ENCODE results near the gene AFDN. TPM values are rescaled to one million over a fixed set of nuclear protein-coding genes. Genes with fewer than 3 reads are reported as not detected.

The AFDN gene
- polyA plus RNA-seq, 1 of the 3 experiments (the other 2 are of a cell fraction): 25.1 TPM

GRCh38 chr6:167811442-167812087, 15.1 kb upstream of the AFDN start:
- WGBS (ENCODE audit: low lambda C conversion rate): 46% methylated on average over 5 of the region's 5 CpGs
- no peaks in the 10 kb centered on the region for H3K9me2 ChIP-seq
- H2AFZ ChIP-seq (ENCODE audit: low read depth): no peak overlapping the region
- no peak for TF ChIP-seq TEAD4 (IDR thresholded peaks at IDR 0.05; ENCODE audit: borderline replicate concordance, insufficient read depth)
- no peak for TF ChIP-seq MAX (IDR thresholded peaks at IDR 0.05; ENCODE audit: low read depth)
- no peak for TF ChIP-seq REST (IDR thresholded peaks at IDR 0.05; ENCODE audit: low read depth, low read length)
- TF ChIP-seq GATA2 (CRISPR knock-in tag; IDR thresholded peaks at IDR 0.05): no peak
- no peak for TF ChIP-seq MEF2A (IDR thresholded peaks at IDR 0.05; ENCODE audit: borderline replicate concordance, low read depth)
- no peak for TF ChIP-seq FOSL2 (IDR thresholded peaks at IDR 0.05; ENCODE audit: borderline replicate concordance, low read depth)
- ChIA-PET CTCF (interaction anchor here (1.5 kb wide), 1 partner anchor 11 kb away, joined by 3 read pairs; no protein-coding TSS in a partner anchor), POLR2A (no interaction called here)
- H3K9me3 ChIP-seq: no peaks in the 10 kb centered on the region
- no peak for DNase-seq
- H3K4me1 ChIP-seq (ENCODE audit: control insufficient read depth in 1 of 2, insufficient read depth in 2 of 2, low read depth in 1 of 2, low read length in 1 of 2): peaks cover 0 to 5% of the 10 kb centered on the region in 2 experiments; a peak in 1 of 4 replicates
- H3F3A ChIP-seq (replicated peaks; ENCODE audit: insufficient read depth): no peaks in the 10 kb centered on the region
- H3K27me3 ChIP-seq (ENCODE audit: insufficient read depth): no peaks in the 10 kb centered on the region
- no peaks in the 10 kb centered on the region for H3K36me3 ChIP-seq (replicated peaks in 1 of 2; ENCODE audit: control insufficient read depth in 1 of 2, insufficient read depth in 2 of 2, low read length in 1 of 2)
- no peak overlapping the region for H3K4me3 ChIP-seq (ENCODE audit: low read depth in 2 of 2, low read length in 1 of 2)
- no peak overlapping the region for H3K9ac ChIP-seq
- no peaks in the 10 kb centered on the region for H4K20me1 ChIP-seq (ENCODE audit: insufficient read depth)
- H3K27ac ChIP-seq (ENCODE audit: low read depth in 2 of 2, low read length in 1 of 2): peak overlapping the region in 1 of 2 experiments; percentile 53; a peak in 2 of 4 replicates
- no peaks in the 10 kb centered on the region for H3K79me2 ChIP-seq (ENCODE audit: insufficient read depth)
- H3K4me2 ChIP-seq: no peak overlapping the region

GRCh38 chr6:167812088-167812487, 14.6 kb upstream of the AFDN start:
- no peak for DNase-seq
- H3K9ac ChIP-seq: no peak overlapping the region
- H3K4me3 ChIP-seq (ENCODE audit: low read depth in 2 of 2, low read length in 1 of 2): no peak overlapping the region
- H3K4me1 ChIP-seq (ENCODE audit: control insufficient read depth in 1 of 2, insufficient read depth in 2 of 2, low read depth in 1 of 2, low read length in 1 of 2): peaks cover 0 to 5% of the 10 kb centered on the region in 2 experiments; a peak in 1 of 4 replicates
- no peaks in the 10 kb centered on the region for H3K9me2 ChIP-seq
- H3K36me3 ChIP-seq (replicated peaks in 1 of 2; ENCODE audit: control insufficient read depth in 1 of 2, insufficient read depth in 2 of 2, low read length in 1 of 2): no peaks in the 10 kb centered on the region
- H3K27ac ChIP-seq (ENCODE audit: low read depth in 2 of 2, low read length in 1 of 2): peak overlapping the region in 1 of 2 experiments; percentile 24; a peak in 1 of 4 replicates
- H4K20me1 ChIP-seq (ENCODE audit: insufficient read depth): no peaks in the 10 kb centered on the region
- no peaks in the 10 kb centered on the region for H3K79me2 ChIP-seq (ENCODE audit: insufficient read depth)
- no peaks in the 10 kb centered on the region for H3F3A ChIP-seq (replicated peaks; ENCODE audit: insufficient read depth)
- CTCF ChIA-PET: no interaction called here
- H3K9me3 ChIP-seq: no peaks in the 10 kb centered on the region
- 41% methylated on average over 2 of the region's 2 CpGs for WGBS (ENCODE audit: low lambda C conversion rate)
- no peaks in the 10 kb centered on the region for H3K27me3 ChIP-seq (ENCODE audit: insufficient read depth)
- H3K4me2 ChIP-seq: no peak overlapping the region
- POLR2A ChIA-PET: no interaction called here
- H2AFZ ChIP-seq (ENCODE audit: low read depth): no peak overlapping the region
- no peak for TF ChIP-seq NFIC (IDR thresholded peaks at IDR 0.05; ENCODE audit: borderline replicate concordance)
- TF ChIP-seq TCF12 (IDR thresholded peaks at IDR 0.05): no peak
- TF ChIP-seq IRF3 (IDR thresholded peaks at IDR 0.05; ENCODE audit: low read depth, low read length): no peak
- TF ChIP-seq RFX5 (IDR thresholded peaks at IDR 0.05; ENCODE audit: low read length): no peak
- no peak for TF ChIP-seq RXRA (IDR thresholded peaks at IDR 0.05; ENCODE audit: borderline replicate concordance, low read depth)
- no peak for TF ChIP-seq GATA2 (CRISPR knock-in tag; IDR thresholded peaks at IDR 0.05)
- no peak for TF ChIP-seq MEF2A (IDR thresholded peaks at IDR 0.05; ENCODE audit: borderline replicate concordance, low read depth)
- TF ChIP-seq TEAD4 (IDR thresholded peaks at IDR 0.05; ENCODE audit: borderline replicate concordance, insufficient read depth): no peak
- no peak for TF ChIP-seq FOSL2 (IDR thresholded peaks at IDR 0.05; ENCODE audit: borderline replicate concordance, low read depth)
- TF ChIP-seq FOXJ3 (CRISPR knock-in tag; IDR thresholded peaks at IDR 0.05): no peak
- no peak for TF ChIP-seq SMC3 (IDR thresholded peaks at IDR 0.05; ENCODE audit: low read depth, low read length)
- TF ChIP-seq CTCF (IDR thresholded peaks at IDR 0.05): no peak
- TF ChIP-seq SIN3A (IDR thresholded peaks at IDR 0.05; ENCODE audit: borderline replicate concordance, low read depth, low read length): no peak
- TF ChIP-seq REST (IDR thresholded peaks at IDR 0.05; ENCODE audit: low read depth, low read length): no peak
